Neural progenitor cell (in vitro differentiated cells): Measurements from ENCODE around the gene PTHLH. TPM values are rescaled to one million over a fixed set of nuclear protein-coding genes. Genes with fewer than 3 reads are reported as not detected.

Experiments
- DNase-seq: peaks from one replicate; pipeline ENCODE4 v3.0.0-alpha.2; 2016; ENCODE audit warnings: low spot score
- H2AFZ ChIP-seq: fragments of 200-600 bp; sonication (generic); replicated peaks from 2 replicates; pipeline ENCODE4 v1.6.1; 2016; ENCODE audit warnings: antibody characterized with exemption
- H3F3A ChIP-seq: fragments of 200-600 bp; sonication (generic); 2 replicates; pipeline ENCODE4 v1.6.1; 2016; ENCODE audit warnings: antibody characterized with exemption, low read depth
- H3K27ac ChIP-seq: fragments of 200-600 bp; sonication (generic); 2 replicates; pipeline ENCODE4 v1.5.1; 2016; ENCODE audit warnings: mild to moderate bottlenecking
- H3K27me3 ChIP-seq: fragments of 200-600 bp; sonication (generic); 2 replicates; pipeline ENCODE4 v1.6.1; 2016; ENCODE audit warnings: mild to moderate bottlenecking, moderate library complexity
- H3K36me3 ChIP-seq: fragments of 200-600 bp; sonication (generic); 2 replicates; pipeline ENCODE4 v1.5.1; 2016
- H3K4me1 ChIP-seq: fragments of 200-600 bp; sonication (generic); 2 replicates; pipeline ENCODE4 v1.6.1; 2016; ENCODE audit warnings: mixed run types
- H3K4me2 ChIP-seq: fragments of 200-600 bp; sonication (generic); 2 replicates; pipeline ENCODE4 v1.6.1; 2016
- H3K4me3 ChIP-seq: fragments of 200-600 bp; sonication (generic); 2 replicates; pipeline ENCODE4 v1.5.1; 2016
- H3K79me2 ChIP-seq: fragments of 200-600 bp; sonication (generic); 2 replicates; pipeline ENCODE4 v1.6.1; 2016; ENCODE audit warnings: low read depth
- H3K9ac ChIP-seq: fragments of 200-600 bp; sonication (generic); 2 replicates; pipeline ENCODE4 v1.6.1; 2016
- H3K9me3 ChIP-seq: fragments of 200-600 bp; sonication (generic); 2 replicates; pipeline ENCODE4 v1.5.1; 2016; ENCODE audit warnings: low read depth
- H4K20me1 ChIP-seq: fragments of 200-600 bp; sonication (generic); 2 replicates; pipeline ENCODE4 v1.6.1; 2016; ENCODE audit warnings: low read depth
- H3K27ac Mint-ChIP-seq: 3 replicates; pipeline ENCODE4 v1.8.0; 2021; ENCODE audit warnings: mixed read lengths
- H3K27me3 Mint-ChIP-seq: 2 replicates; pipeline ENCODE4 v1.8.0; 2022; ENCODE audit warnings: low read depth, mild to moderate bottlenecking, inconsistent platforms, moderate library complexity, mixed read lengths; ENCODE audit not compliant: insufficient read depth
- H3K36me3 Mint-ChIP-seq: 3 replicates; pipeline ENCODE4 v1.8.0; 2021; ENCODE audit warnings: mixed read lengths
- H3K4me1 Mint-ChIP-seq: 3 replicates; pipeline ENCODE4 v1.8.0; 2021; ENCODE audit warnings: mixed read lengths
- H3K4me3 Mint-ChIP-seq: 3 replicates; pipeline ENCODE4 v1.8.0; 2021; ENCODE audit warnings: mild to moderate bottlenecking, moderate library complexity, mixed read lengths
- H3K9me3 Mint-ChIP-seq: 3 replicates; pipeline ENCODE4 v1.8.0; 2020; ENCODE audit warnings: mixed read lengths
- CTCF ChIP-seq: fragments of 200-600 bp; sonication (generic); IDR thresholded peaks from 2 replicates; pipeline ENCODE4 v1.5.1; 2017; ENCODE audit warnings: antibody characterized with exemption, mild to moderate bottlenecking
- EZH2 ChIP-seq: fragments of 200-600 bp; sonication (generic); IDR thresholded peaks from 2 replicates; pipeline ENCODE4 v1.6.1; 2017; ENCODE audit warnings: antibody characterized with exemption, mild to moderate bottlenecking, moderate library complexity
- EZH2phosphoT487 ChIP-seq: fragments of 200-600 bp; sonication (generic); IDR thresholded peaks from 2 replicates; pipeline ENCODE4 v1.6.1; 2017; ENCODE audit warnings: antibody characterized with exemption
- total RNA-seq: library from RNA; depleted of rRNA; stranded (reverse); fragments of >200 nt; gene quantifications from 2 replicates; pipeline ENCODE4 v1.2.3, GENCODE V29; 2015; ENCODE audit warnings: low replicate concordance

The PTHLH gene
- total RNA-seq, 1 donor from 2014 or later = not detected

- no peaks in the 10 kb centered on the region for H3K9me3 ChIP-seq
- H3K27ac ChIP-seq = no peak overlapping the region
- Mint-ChIP-seq H3K27me3 (no peaks in the 10 kb centered on the region), H3K4me3 (peak overlapping the region; percentile 62), H3K9me3 (no peaks in the 10 kb centered on the region), H3K36me3 (no peaks in the 10 kb centered on the region), H3K4me1 (peaks cover 21% of the 10 kb centered on the region), H3K27ac (no peak overlapping the region)
- no peaks in the 10 kb centered on the region for H3K27me3 ChIP-seq
- H3K4me3 ChIP-seq = peak overlapping the region; percentile 19
- no peak overlapping the region for H2AFZ ChIP-seq
- DNase-seq = peak; percentile 36
- H3K4me1 ChIP-seq = peaks cover 25% of the 10 kb centered on the region
- no peaks in the 10 kb centered on the region for H3K79me2 ChIP-seq
- H3K36me3 ChIP-seq = no peaks in the 10 kb centered on the region
- TF ChIP-seq EZH2 (no peak), EZH2phosphoT487 (no peak), CTCF (no peak)
- peak overlapping the region; percentile 76 for H3K4me2 ChIP-seq
- H3F3A ChIP-seq = peaks cover 19% of the 10 kb centered on the region
- H4K20me1 ChIP-seq = peaks cover 3% of the 10 kb centered on the region
- H3K9ac ChIP-seq = no peak overlapping the region
Measured at GRCh38 chr12:27952510-27952909, 20.0 kb downstream of the PTHLH start.

GRCh38 chr12:27951898-27952297 is 20.6 kb downstream of the PTHLH start:
- H3K36me3 Mint-ChIP-seq = no peaks in the 10 kb centered on the region
- DNase-seq = peak; percentile 70
- peak overlapping the region; percentile 62 for H3K4me3 Mint-ChIP-seq
- H4K20me1 ChIP-seq = peaks cover 3% of the 10 kb centered on the region
- peaks cover 19% of the 10 kb centered on the region for H3F3A ChIP-seq
- no peak overlapping the region for H3K9ac ChIP-seq
- no peak for TF ChIP-seq CTCF
- no peak for TF ChIP-seq EZH2phosphoT487
- TF ChIP-seq EZH2 = no peak
- H3K4me3 ChIP-seq = peak overlapping the region; percentile 19
- H3K4me2 ChIP-seq = peak overlapping the region; percentile 76
- no peaks in the 10 kb centered on the region for H3K36me3 ChIP-seq
- H3K27me3 ChIP-seq = no peaks in the 10 kb centered on the region
- H3K27me3 Mint-ChIP-seq = no peaks in the 10 kb centered on the region
- H3K79me2 ChIP-seq = no peaks in the 10 kb centered on the region
- no peaks in the 10 kb centered on the region for H3K9me3 Mint-ChIP-seq
- no peak overlapping the region for H2AFZ ChIP-seq
- H3K27ac Mint-ChIP-seq = no peak overlapping the region
- H3K4me1 ChIP-seq = peaks cover 25% of the 10 kb centered on the region
- peaks cover 21% of the 10 kb centered on the region for H3K4me1 Mint-ChIP-seq
- H3K9me3 ChIP-seq = no peaks in the 10 kb centered on the region
- no peak overlapping the region for H3K27ac ChIP-seq

- H3K4me3 ChIP-seq = no peak overlapping the region
- H3K36me3 ChIP-seq = no peaks in the 10 kb centered on the region
- H3K4me2 ChIP-seq = no peak overlapping the region
- no peak overlapping the region for H3K9ac ChIP-seq
- no peaks in the 10 kb centered on the region for H4K20me1 ChIP-seq
- peaks cover 4% of the 10 kb centered on the region for H3F3A ChIP-seq
- no peaks in the 10 kb centered on the region for H3K9me3 ChIP-seq
- no peaks in the 10 kb centered on the region for H3K79me2 ChIP-seq
- no peak overlapping the region for H3K4me3 Mint-ChIP-seq
- H3K27me3 Mint-ChIP-seq = no peaks in the 10 kb centered on the region
- H3K4me1 Mint-ChIP-seq = peaks cover 5% of the 10 kb centered on the region
- H3K4me1 ChIP-seq = peaks cover 4% of the 10 kb centered on the region
- no peak overlapping the region for H3K27ac Mint-ChIP-seq
- TF ChIP-seq EZH2phosphoT487 (no peak), CTCF (no peak), EZH2 (no peak)
- H3K9me3 Mint-ChIP-seq = no peaks in the 10 kb centered on the region
- no peak overlapping the region for H2AFZ ChIP-seq
- DNase-seq = no peak
- H3K36me3 Mint-ChIP-seq = no peaks in the 10 kb centered on the region
- H3K27me3 ChIP-seq = no peaks in the 10 kb centered on the region
- no peak overlapping the region for H3K27ac ChIP-seq
Measured at GRCh38 chr12:27946421-27946820, 26.1 kb downstream of the PTHLH start.
